H1 (cell line): Measurements from ENCODE around the gene GPC1. TPM values are rescaled to one million over a fixed set of nuclear protein-coding genes. Genes with fewer than 3 reads are reported as not detected.
A peak's percentile ranks its signal among the peaks of the same experiment; 100 is the strongest.

ENCODE experiments used
- CTCF ChIA-PET: fragments of 300-600 bp; sonication (Branson Sonifier 250); formaldehyde crosslinking; loops from one replicate; lab custom pipeline; 2021; ENCODE audit not compliant: partially characterized antibody; lab: Charles Lee
- POLR2A ChIA-PET: fragments of 300-600 bp; sonication (Branson Sonifier 250); formaldehyde crosslinking; loops from one replicate; lab custom pipeline; 2021; ENCODE audit warnings: inconsistent platforms; ENCODE audit not compliant: partially characterized antibody; lab: Charles Lee
- DNase-seq, 2 experiments: peaks; one replicate each; pipeline versions ENCODE4 v3.0.0 to v3.0.0-alpha.2; 2010 to 2022; ENCODE audit warnings: low spot score in 2 of 2, low read depth in 1 of 2, mixed read lengths in 1 of 2
- FAIRE-seq: peaks from 2 replicates; lab custom pipeline; 2011; peaks lifted over from hg19 to GRCh38; lab: Jason Lieb, UNC
- H2AFZ ChIP-seq: 2 replicates; pipeline ENCODE4 v1.8.1; 2012; ENCODE audit warnings: low read length, inconsistent platforms
- H2AK5ac ChIP-seq: 2 replicates; pipeline ENCODE4 v1.6.1; 2013; ENCODE audit warnings: low read depth, low read length
- H2BK120ac ChIP-seq: replicated peaks from 2 replicates; pipeline ENCODE3; 2013; ENCODE audit warnings: low read depth, low read length, inconsistent platforms
- H2BK12ac ChIP-seq: 2 replicates; pipeline ENCODE4 v1.6.1; 2013; ENCODE audit warnings: low read depth, low read length
- H2BK15ac ChIP-seq: 2 replicates; pipeline ENCODE4 v1.6.1; 2013; ENCODE audit warnings: low read length
- H2BK20ac ChIP-seq: 2 replicates; pipeline ENCODE4 v1.6.1; 2013; ENCODE audit warnings: low read length
- H2BK5ac ChIP-seq: 2 replicates; pipeline ENCODE4 v1.6.1; 2013; ENCODE audit warnings: low read depth, low read length
- H3K14ac ChIP-seq: 2 replicates; pipeline ENCODE4 v1.6.1; 2013; ENCODE audit warnings: inconsistent platforms; ENCODE audit not compliant: insufficient read length
- H3K18ac ChIP-seq: 2 replicates; pipeline ENCODE4 v1.6.1; 2013; ENCODE audit warnings: low read length; ENCODE audit errors: extremely low read depth
- H3K23ac ChIP-seq: 2 replicates; pipeline ENCODE4 v1.6.1; 2013; ENCODE audit warnings: inconsistent platforms; ENCODE audit not compliant: insufficient read length
- H3K23me2 ChIP-seq: 2 replicates; pipeline ENCODE4 v1.6.1; 2013; ENCODE audit warnings: low read depth, low read length
- H3K27ac ChIP-seq: 2 replicates; pipeline ENCODE4 v1.6.1; 2011; ENCODE audit warnings: low read depth, low read length, inconsistent platforms
- H3K27me3 ChIP-seq, 4 experiments: replicated peaks in 1 of 4; 1 replicate in 1 of 4; 2 replicates in 3 of 4; pipeline versions ENCODE4 v1.6.1 to v1.8.1; 2011 to 2013; ENCODE audit warnings: low read length in 3 of 4, mild to moderate bottlenecking in 3 of 4, inconsistent platforms in 2 of 4, mixed read lengths in 2 of 4, moderate library complexity in 1 of 4; ENCODE audit not compliant: control insufficient read depth in 3 of 4, insufficient read depth in 3 of 4; ENCODE audit errors: extremely low read depth in 1 of 4
- H3K36me3 ChIP-seq, 4 experiments: 2 replicates each; pipeline versions ENCODE4 v1.6.1 to v1.8.1; 2011 to 2013; ENCODE audit warnings: mild to moderate bottlenecking in 4 of 4, low read length in 3 of 4, moderate library complexity in 2 of 4, control low read depth in 1 of 4, inconsistent platforms in 1 of 4; ENCODE audit not compliant: insufficient read depth in 4 of 4, control insufficient read depth in 2 of 4
- H3K4ac ChIP-seq: replicated peaks from 2 replicates; pipeline ENCODE3; 2013; ENCODE audit warnings: low read length, low read depth, mixed read lengths, inconsistent platforms; ENCODE audit not compliant: insufficient read length
- H3K4me1 ChIP-seq, 4 experiments: replicated peaks in 1 of 4; 1 replicate in 1 of 4; 2 replicates in 3 of 4; pipeline versions ENCODE4 v1.6.1 to v1.8.1; 2011 to 2013; ENCODE audit warnings: low read length in 3 of 4, inconsistent platforms in 2 of 4, mixed read lengths in 1 of 4; ENCODE audit not compliant: insufficient read depth in 4 of 4, control insufficient read depth in 3 of 4
- H3K4me2 ChIP-seq, 2 experiments: 2 replicates each; pipeline versions ENCODE4 v1.6.1 to v1.8.1; 2011 to 2013; ENCODE audit warnings: low read depth in 2 of 2, low read length in 2 of 2, control low read depth in 1 of 2, inconsistent platforms in 1 of 2, mild to moderate bottlenecking in 1 of 2; ENCODE audit not compliant: insufficient read depth in 1 of 2
- H3K4me3 ChIP-seq, 4 experiments: fragments of 200-600, 300-600 bp in 1 of 4; sonication (generic), shearing (Covaris generic), sonication (Bioruptor Twin) in 1 of 4; 2 replicates each; pipeline versions ENCODE4 v1.5.1 to v1.8.1; 2011 to 2016; ENCODE audit warnings: low read length in 4 of 4, low read depth in 3 of 4, control low read depth in 2 of 4, inconsistent platforms in 2 of 4, mild to moderate bottlenecking in 2 of 4, mixed read lengths in 1 of 4, moderate library complexity in 1 of 4; ENCODE audit not compliant: insufficient read depth in 2 of 4; ENCODE audit errors: extremely low read depth in 1 of 4
- H3K56ac ChIP-seq: replicated peaks from 2 replicates; pipeline ENCODE3; 2013; ENCODE audit warnings: low read depth, mild to moderate bottlenecking, mixed read lengths, low read length, inconsistent platforms; ENCODE audit not compliant: insufficient read length
- H3K79me1 ChIP-seq: 2 replicates; pipeline ENCODE4 v1.6.1; 2013; ENCODE audit warnings: low read depth, low read length, control low read depth
- H3K79me2 ChIP-seq, 2 experiments: 2 replicates each; pipeline versions ENCODE4 v1.6.1 to v1.8.1; 2012 to 2013; ENCODE audit warnings: low read length in 2 of 2, mild to moderate bottlenecking in 2 of 2, inconsistent platforms in 1 of 2; ENCODE audit not compliant: insufficient read depth in 2 of 2, control insufficient read depth in 1 of 2
- H3K9ac ChIP-seq, 4 experiments: replicated peaks in 1 of 4; 1 replicate in 1 of 4; 2 replicates in 3 of 4; pipeline versions ENCODE4 v1.6.1 to v1.8.1; 2011 to 2013; ENCODE audit warnings: low read depth in 3 of 4, low read length in 3 of 4, control low read depth in 2 of 4, mild to moderate bottlenecking in 2 of 4, moderate library complexity in 2 of 4, inconsistent platforms in 1 of 4; ENCODE audit errors: extremely low read depth in 1 of 4
- H3K9me3 ChIP-seq, 2 experiments: 2 replicates each; pipeline versions ENCODE4 v1.6.1 to v1.8.1; 2012 to 2013; ENCODE audit warnings: mild to moderate bottlenecking in 2 of 2, moderate library complexity in 2 of 2, control low read depth in 1 of 2, inconsistent platforms in 1 of 2, low read depth in 1 of 2, low read length in 1 of 2, mixed read lengths in 1 of 2; ENCODE audit not compliant: insufficient read depth in 2 of 2
- H4K20me1 ChIP-seq, 2 experiments: replicated peaks in 1 of 2; 2 replicates each; pipeline versions ENCODE3 to v1.8.1; 2011 to 2013; ENCODE audit warnings: inconsistent platforms in 2 of 2, low read length in 2 of 2, mild to moderate bottlenecking in 1 of 2; ENCODE audit not compliant: insufficient read depth in 2 of 2, control insufficient read depth in 1 of 2
- H4K5ac ChIP-seq: 2 replicates; pipeline ENCODE4 v1.6.1; 2013; ENCODE audit warnings: low read length, low read depth, mixed read lengths, inconsistent platforms; ENCODE audit not compliant: insufficient read length
- H4K8ac ChIP-seq: 2 replicates; pipeline ENCODE4 v1.8.0; 2013; ENCODE audit warnings: mild to moderate bottlenecking, moderate library complexity, low read length, inconsistent platforms; ENCODE audit not compliant: insufficient read depth; ENCODE audit errors: extremely low read depth
- H4K91ac ChIP-seq: replicated peaks from 2 replicates; pipeline ENCODE3; 2013; ENCODE audit warnings: low read length, mixed read lengths, inconsistent platforms; ENCODE audit not compliant: insufficient read length
- CTCF ChIP-seq, 3 experiments: IDR thresholded peaks; 1 replicate in 2 of 3; 2 replicates in 1 of 3; pipeline versions ENCODE4 v1.5.1 to v1.6.1; 2011; ENCODE audit warnings: low read length in 3 of 3, mild to moderate bottlenecking in 3 of 3, inconsistent platforms in 2 of 3, low read depth in 1 of 3, moderate library complexity in 1 of 3; ENCODE audit not compliant: insufficient read depth in 1 of 3; ENCODE audit errors: control extremely low read depth in 1 of 3
- EGR1 ChIP-seq: IDR thresholded peaks from 2 replicates; pipeline ENCODE4 v1.6.1; 2011; ENCODE audit warnings: low read depth, low read length, borderline replicate concordance
- WGBS, 2 experiments: shearing (Covaris generic) in 1 of 2; methylation state at CpG; one replicate each; pipeline versions ENCODE4 v1.1.6 to v1.1.7; 2013 to 2015; ENCODE audit warnings: low lambda C conversion rate in 2 of 2, mixed read lengths in 2 of 2, inconsistent platforms in 1 of 2, low coverage in 1 of 2, missing lambda C conversion rate in 1 of 2; ENCODE audit not compliant: insufficient replicate concordance in 2 of 2, insufficient coverage in 1 of 2, insufficient read length in 1 of 2; ENCODE audit errors: extremely low coverage in 1 of 2, missing lambda C conversion rate in 1 of 2; 5-methylcytosine and 5-hydroxymethylcytosine counted together
- polyA plus RNA-seq, 7 experiments: library from polyadenylated mRNA; depleted of rRNA in 3 of 7; stranded (reverse) in 5 of 7; unstranded in 2 of 7; fragments of >200 nt in 5 of 7; fragments of 200-250 nt in 2 of 7; gene quantifications; 1 replicate in 5 of 7; 2 replicates in 1 of 7; 4 replicates in 1 of 7; pipeline versions ENCODE4 v1.2.1 to v1.2.3, GENCODE V29; 2011 to 2013; ENCODE audit warnings: missing spikeins in 2 of 7, mixed read lengths in 2 of 7
- total RNA-seq: library from RNA; stranded (reverse); fragmentation: NEBNext Ultra II Directional; extraction: Animal tissue kit (Norgen Biotek cat#: 25700); gene quantifications from 2 replicates; pipeline ENCODE4 v1.2.1, GENCODE V29; 2021

The GPC1 gene
- total and polyA plus RNA-seq, 2 of the 8 experiments (the other 6 are each of a cell fraction or from before 2014, with no cell fraction given) = 21.9 to 28.3 TPM

- POLR2A ChIA-PET = no interaction called here
- DNase-seq = no peak
- 85% methylated on average over 18 of the region's 26 CpGs; no CpG with 5 or more reads in 1 of the 2 experiments for WGBS, 2 experiments
Measured at GRCh38 chr2:240412975-240413812, 22.3 kb upstream of the GPC1 start.

More at GRCh38 chr2:240412975-240413812, 22.3 kb upstream of the GPC1 start:
- Histone ChIP-seq H2BK20ac (no peak overlapping the region), H3K4me3 (no peak overlapping the region), H4K91ac (no peak overlapping the region), H3K9ac (no peak overlapping the region), H3K56ac (no peak overlapping the region), H3K4ac (no peak overlapping the region), H3K79me1 (no peaks in the 10 kb centered on the region), H3K14ac (no peak overlapping the region), H4K20me1 (no peaks in the 10 kb centered on the region), H3K4me2 (no peak overlapping the region), H2BK12ac (no peak overlapping the region), H2AFZ (no peak overlapping the region), H3K4me1 (no peaks in the 10 kb centered on the region), H2BK120ac (no peak overlapping the region), H4K5ac (no peak overlapping the region), H3K27me3 (no peaks in the 10 kb centered on the region), H4K8ac (no peak overlapping the region), H3K27ac (no peak overlapping the region), H3K9me3 (peaks cover under 1 to 1% of the 10 kb centered on the region in 2 experiments; a peak in 2 of 4 replicates), H3K79me2 (no peaks in the 10 kb centered on the region), H2BK15ac (no peak overlapping the region), H3K36me3 (no peaks in the 10 kb centered on the region), H3K23ac (no peak overlapping the region), H2AK5ac (no peak overlapping the region), H3K18ac (no peak overlapping the region), H2BK5ac (no peak overlapping the region), H3K23me2 (no peaks in the 10 kb centered on the region)
- FAIRE-seq = no peak
- TF ChIP-seq CTCF (IDR thresholded peaks at IDR 0.05; ENCODE audit: control extremely low read depth in 1 of 3, insufficient read depth in 1 of 3, low read depth in 1 of 3, low read length in 3 of 3) (0 out of 4 replicates have a peak, but pooled peaks of 1 of the 3 experiments have one; percentile 13), EGR1 (no peak)
- CTCF ChIA-PET = no interaction called here
